ENCODE measurements around the gene LAPTM5. TPM values are rescaled to one million over a fixed set of nuclear protein-coding genes. Genes with fewer than 3 reads are reported as not detected.

The LAPTM5 gene
- total RNA-seq, 1 experiment from 2014 or later: not detected

DNA sequence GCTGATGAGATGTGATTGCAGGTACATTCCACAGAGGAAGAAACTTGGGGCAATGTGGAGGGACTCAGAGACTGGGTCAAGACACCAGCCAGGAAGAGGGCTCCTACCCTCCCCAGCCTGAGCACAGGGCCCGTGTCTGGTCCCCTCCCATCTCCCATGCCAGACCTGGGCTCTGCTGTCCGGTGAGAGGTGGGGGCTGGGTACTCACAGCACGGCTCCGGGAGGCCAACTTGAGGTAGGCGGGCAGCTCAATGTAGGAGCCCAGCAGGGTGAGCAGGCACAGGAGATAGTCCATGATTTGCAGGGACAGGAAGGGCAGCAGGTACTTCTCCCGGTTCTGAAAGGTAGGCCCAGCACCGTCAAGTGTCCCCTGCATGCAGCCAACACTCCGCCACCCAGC lies 18.0 kb downstream of the LAPTM5 start:
- Histone ChIP-seq H2AFZ (ENCODE audit: low read length) (no peak overlapping the region), H3K4me2 (ENCODE audit: low read length) (no peak overlapping the region), H3K4me1 (ENCODE audit: insufficient read depth, low read length) (peaks cover 8% of the 10 kb centered on the region), H3K9ac (ENCODE audit: low read length) (no peak overlapping the region), H3K79me2 (ENCODE audit: low read length) (no peaks in the 10 kb centered on the region), H3K36me3 (ENCODE audit: low read depth, low read length) (no peaks in the 10 kb centered on the region), H3K9me2 (replicated peaks; ENCODE audit: low read length) (no peaks in the 10 kb centered on the region), H4K20me1 (ENCODE audit: low read length) (no peaks in the 10 kb centered on the region), H3F3A (ENCODE audit: low read length, unreplicated experiment) (no peaks in the 10 kb centered on the region), H3K4me3 (ENCODE audit: low read length) (no peak overlapping the region), H3K27ac (ENCODE audit: low read length) (no peak overlapping the region), H3K9me3 (ENCODE audit: low read length) (no peaks in the 10 kb centered on the region), H3K27me3 (ENCODE audit: low read length) (no peaks in the 10 kb centered on the region)
- intact Hi-C loops (cut with micrococcal nuclease): no loop called here
- no peak for ATAC-seq
- CTCF ChIA-PET: no interaction called here
- TF ChIP-seq EZH2phosphoT487 (IDR thresholded peaks at IDR 0.05; ENCODE audit: borderline replicate concordance, low read length) (no peak), EZH2 (IDR thresholded peaks at IDR 0.05; ENCODE audit: low read length, unreplicated experiment) (no peak)
- TF ChIP-seq, protein P1, sequence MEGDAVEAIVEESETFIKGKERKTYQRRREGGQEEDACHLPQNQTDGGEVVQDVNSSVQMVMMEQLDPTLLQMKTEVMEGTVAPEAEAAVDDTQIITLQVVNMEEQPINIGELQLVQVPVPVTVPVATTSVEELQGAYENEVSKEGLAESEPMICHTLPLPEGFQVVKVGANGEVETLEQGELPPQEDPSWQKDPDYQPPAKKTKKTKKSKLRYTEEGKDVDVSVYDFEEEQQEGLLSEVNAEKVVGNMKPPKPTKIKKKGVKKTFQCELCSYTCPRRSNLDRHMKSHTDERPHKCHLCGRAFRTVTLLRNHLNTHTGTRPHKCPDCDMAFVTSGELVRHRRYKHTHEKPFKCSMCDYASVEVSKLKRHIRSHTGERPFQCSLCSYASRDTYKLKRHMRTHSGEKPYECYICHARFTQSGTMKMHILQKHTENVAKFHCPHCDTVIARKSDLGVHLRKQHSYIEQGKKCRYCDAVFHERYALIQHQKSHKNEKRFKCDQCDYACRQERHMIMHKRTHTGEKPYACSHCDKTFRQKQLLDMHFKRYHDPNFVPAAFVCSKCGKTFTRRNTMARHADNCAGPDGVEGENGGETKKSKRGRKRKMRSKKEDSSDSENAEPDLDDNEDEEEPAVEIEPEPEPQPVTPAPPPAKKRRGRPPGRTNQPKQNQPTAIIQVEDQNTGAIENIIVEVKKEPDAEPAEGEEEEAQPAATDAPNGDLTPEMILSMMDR (conservative IDR thresholded peaks at IDR 0.05; ENCODE audit: low read depth, low read length): no peak
- no TSS peak for BruUV-seq (replicated peaks)
- POLR2A ChIA-PET (ENCODE audit: unreplicated experiment): no interaction called here
- DNase-seq: no peak

GRCh38 chr1:30738715-30739559 lies 18.6 kb downstream of the LAPTM5 start:
- Histone ChIP-seq H3K27me3 (ENCODE audit: low read length) (no peaks in the 10 kb centered on the region), H3K36me3 (ENCODE audit: low read depth, low read length) (no peaks in the 10 kb centered on the region), H3F3A (ENCODE audit: low read length, unreplicated experiment) (no peaks in the 10 kb centered on the region), H3K4me3 (ENCODE audit: low read length) (no peak overlapping the region), H3K9me3 (ENCODE audit: low read length) (no peaks in the 10 kb centered on the region), H2AFZ (ENCODE audit: low read length) (no peak overlapping the region), H4K20me1 (ENCODE audit: low read length) (no peaks in the 10 kb centered on the region), H3K27ac (ENCODE audit: low read length) (no peak overlapping the region), H3K9ac (ENCODE audit: low read length) (no peak overlapping the region), H3K79me2 (ENCODE audit: low read length) (no peaks in the 10 kb centered on the region), H3K4me2 (ENCODE audit: low read length) (no peak overlapping the region), H3K9me2 (replicated peaks; ENCODE audit: low read length) (no peaks in the 10 kb centered on the region), H3K4me1 (ENCODE audit: insufficient read depth, low read length) (peaks cover 8% of the 10 kb centered on the region)
- intact Hi-C loops (cut with micrococcal nuclease): no loop called here
- TF ChIP-seq EZH2phosphoT487 (IDR thresholded peaks at IDR 0.05; ENCODE audit: borderline replicate concordance, low read length): no peak
- TF ChIP-seq, protein P1 (conservative IDR thresholded peaks at IDR 0.05; ENCODE audit: low read depth, low read length): no peak
- no peak for TF ChIP-seq EZH2 (IDR thresholded peaks at IDR 0.05; ENCODE audit: low read length, unreplicated experiment)
- DNase-seq: no peak
- ChIA-PET POLR2A (ENCODE audit: unreplicated experiment) (no interaction called here), CTCF (no interaction called here)
- no peak for ATAC-seq
- BruUV-seq (replicated peaks): no TSS peak

DNA sequence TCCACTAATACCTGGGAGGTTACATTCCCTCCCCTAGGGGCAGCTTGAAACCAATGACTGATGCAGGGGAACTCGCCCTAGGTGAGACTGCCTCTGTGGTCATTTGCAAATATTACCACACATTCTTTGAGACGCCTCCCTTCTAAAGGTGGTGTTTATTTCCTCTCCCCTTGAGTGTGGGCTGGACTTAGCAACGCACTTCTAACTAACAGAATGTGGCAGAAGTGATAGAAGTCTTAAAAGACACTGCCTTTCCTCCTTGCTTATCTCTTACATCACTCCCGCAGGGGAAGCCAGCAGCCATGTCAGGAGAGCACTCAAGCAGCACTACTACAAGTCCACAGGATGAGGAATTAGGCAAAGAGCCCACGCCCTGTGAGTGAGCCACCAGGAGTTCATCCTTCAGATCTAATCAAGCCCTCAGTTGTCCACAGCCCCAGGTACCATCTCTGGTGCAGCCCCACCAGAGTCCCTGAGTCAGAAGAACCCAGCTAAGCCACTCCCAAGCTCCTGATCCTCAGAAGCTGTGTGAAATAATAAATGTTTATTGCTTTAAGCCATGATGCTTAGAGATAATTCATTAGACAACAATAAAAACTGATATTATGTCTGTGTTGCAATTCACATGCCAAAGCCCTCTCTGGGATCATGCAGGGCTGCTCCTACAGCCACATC lies 19.4 kb downstream of the LAPTM5 start:
- H3F3A ChIP-seq (ENCODE audit: low read length, unreplicated experiment): no peaks in the 10 kb centered on the region
- H3K4me2 ChIP-seq (ENCODE audit: low read length): no peak overlapping the region
- no peak overlapping the region for H2AFZ ChIP-seq (ENCODE audit: low read length)
- peaks cover 8% of the 10 kb centered on the region for H3K4me1 ChIP-seq (ENCODE audit: insufficient read depth, low read length)
- BruUV-seq (replicated peaks): no TSS peak
- DNase-seq (no peak), ATAC-seq (no peak)
- H3K36me3 ChIP-seq (ENCODE audit: low read depth, low read length): no peaks in the 10 kb centered on the region
- H3K9ac ChIP-seq (ENCODE audit: low read length): no peak overlapping the region
- TF ChIP-seq EZH2 (IDR thresholded peaks at IDR 0.05; ENCODE audit: low read length, unreplicated experiment) (no peak), EZH2phosphoT487 (IDR thresholded peaks at IDR 0.05; ENCODE audit: borderline replicate concordance, low read length) (no peak)
- TF ChIP-seq, protein P1 (conservative IDR thresholded peaks at IDR 0.05; ENCODE audit: low read depth, low read length): no peak
- H3K79me2 ChIP-seq (ENCODE audit: low read length): no peaks in the 10 kb centered on the region
- ChIA-PET CTCF (no interaction called here), POLR2A (ENCODE audit: unreplicated experiment) (no interaction called here)
- no peak overlapping the region for H3K4me3 ChIP-seq (ENCODE audit: low read length)
- H3K9me2 ChIP-seq (replicated peaks; ENCODE audit: low read length): no peaks in the 10 kb centered on the region
- H3K27ac ChIP-seq (ENCODE audit: low read length): no peak overlapping the region
- intact Hi-C loops (cut with micrococcal nuclease): no loop called here
- H4K20me1 ChIP-seq (ENCODE audit: low read length): no peaks in the 10 kb centered on the region
- no peaks in the 10 kb centered on the region for H3K27me3 ChIP-seq (ENCODE audit: low read length)
- no peaks in the 10 kb centered on the region for H3K9me3 ChIP-seq (ENCODE audit: low read length)

Measured in PC-3 (cell line).